Coronary artery (tissue), 2 donors: ENCODE measurements around the gene CACNA1I.

Experiments used
- DNase-seq: peaks from one replicate; pipeline ENCODE4 v3.0.0-alpha.2; 2017; ENCODE audit warnings: low spot score
- H3K27ac ChIP-seq, 2 donors: fragments of 200-600 bp; sonication (generic); one replicate each; pipeline ENCODE4 v1.5.1; 2016 to 2019
- H3K4me3 ChIP-seq: fragments of 200-600 bp; sonication (generic); 2 replicates; pipeline ENCODE4 v1.5.1; 2016; ENCODE audit warnings: mild to moderate bottlenecking, moderate library complexity
- CTCF ChIP-seq: fragments of 200-600 bp; sonication (generic); IDR thresholded peaks from one replicate; pipeline ENCODE4 v1.5.1; 2019; ENCODE audit warnings: antibody characterized with exemption

The CACNA1I gene

GRCh38 chr22:39669432-39669831 lies 98.9 kb downstream of the CACNA1I start:
- Histone ChIP-seq H3K27ac (no peak overlapping the region), H3K4me3 (no peak overlapping the region)
- no peak for TF ChIP-seq CTCF
- DNase-seq: no peak

GRCh38 chr22:39671936-39672335 lies 101.4 kb downstream of the CACNA1I start:
- no peak overlapping the region for H3K27ac ChIP-seq
- H3K4me3 ChIP-seq: no peak overlapping the region
- DNase-seq: no peak
- TF ChIP-seq CTCF: no peak

DNA sequence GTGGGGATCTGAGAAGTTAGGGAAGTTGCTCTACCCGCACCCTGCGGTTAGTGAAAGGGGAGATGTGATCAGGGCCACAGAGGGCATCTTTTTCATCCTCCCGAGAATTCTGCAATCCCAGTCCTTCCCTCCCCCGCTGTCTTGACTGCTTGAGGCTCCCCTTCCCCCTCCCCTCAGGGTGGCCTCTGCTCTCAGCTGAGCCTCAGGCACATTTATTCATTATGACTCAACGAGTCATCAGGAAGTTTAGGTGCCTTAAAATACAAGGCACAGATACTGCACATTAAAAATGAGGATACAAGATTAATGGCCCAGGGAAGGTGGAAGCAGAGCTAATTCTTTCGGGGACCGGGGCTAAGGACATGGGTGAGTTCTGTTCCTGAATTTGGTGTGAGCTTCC lies 104.0 kb downstream of the CACNA1I start:
- no peak overlapping the region for H3K4me3 ChIP-seq
- DNase-seq: no peak
- no peak for TF ChIP-seq CTCF
- no peak overlapping the region for H3K27ac ChIP-seq

DNA sequence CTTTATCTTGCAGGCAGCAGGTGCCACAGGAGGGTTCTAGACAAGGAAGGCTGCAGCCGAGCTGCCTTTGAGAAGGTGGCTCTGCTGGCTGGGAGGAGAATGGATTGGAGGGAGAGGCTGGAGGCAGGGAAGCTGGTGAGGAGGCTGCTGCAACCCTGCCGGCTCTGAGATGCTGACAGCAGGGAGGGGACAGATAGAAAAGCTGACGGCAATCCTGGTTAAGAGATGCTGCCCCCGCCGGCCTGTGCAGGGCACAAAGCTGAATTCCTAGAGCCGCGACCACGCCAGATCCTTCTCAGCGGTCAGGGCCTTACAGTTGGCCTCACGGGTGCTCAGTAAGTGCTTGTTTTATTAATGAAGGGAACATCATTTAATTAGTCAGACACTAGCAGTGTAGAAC lies 105.4 kb downstream of the CACNA1I start:
- Histone ChIP-seq H3K4me3 (no peak overlapping the region), H3K27ac (no peak overlapping the region)
- DNase-seq: no peak
- no peak for TF ChIP-seq CTCF

DNA sequence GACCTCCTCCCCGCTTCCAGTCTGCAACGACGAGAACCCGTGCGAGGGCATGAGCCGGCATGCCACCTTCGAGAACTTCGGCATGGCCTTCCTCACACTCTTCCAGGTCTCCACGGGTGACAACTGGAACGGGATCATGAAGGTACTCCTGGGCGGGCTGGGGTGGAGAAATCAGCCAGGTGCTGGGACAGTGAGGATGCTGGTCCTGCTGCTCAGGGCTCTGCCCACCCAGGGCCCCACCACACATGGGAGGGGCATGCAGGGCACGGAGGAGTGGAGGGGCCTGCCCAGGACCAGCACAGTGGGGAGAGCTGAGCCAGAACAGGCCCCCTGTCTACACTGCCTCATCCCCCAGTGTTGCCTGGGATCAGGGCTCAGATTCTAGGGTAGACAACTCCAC lies 107.4 kb downstream of the CACNA1I start:
- H3K4me3 ChIP-seq: no peak overlapping the region
- no peak for TF ChIP-seq CTCF
- no peak overlapping the region for H3K27ac ChIP-seq
- no peak for DNase-seq

DNA sequence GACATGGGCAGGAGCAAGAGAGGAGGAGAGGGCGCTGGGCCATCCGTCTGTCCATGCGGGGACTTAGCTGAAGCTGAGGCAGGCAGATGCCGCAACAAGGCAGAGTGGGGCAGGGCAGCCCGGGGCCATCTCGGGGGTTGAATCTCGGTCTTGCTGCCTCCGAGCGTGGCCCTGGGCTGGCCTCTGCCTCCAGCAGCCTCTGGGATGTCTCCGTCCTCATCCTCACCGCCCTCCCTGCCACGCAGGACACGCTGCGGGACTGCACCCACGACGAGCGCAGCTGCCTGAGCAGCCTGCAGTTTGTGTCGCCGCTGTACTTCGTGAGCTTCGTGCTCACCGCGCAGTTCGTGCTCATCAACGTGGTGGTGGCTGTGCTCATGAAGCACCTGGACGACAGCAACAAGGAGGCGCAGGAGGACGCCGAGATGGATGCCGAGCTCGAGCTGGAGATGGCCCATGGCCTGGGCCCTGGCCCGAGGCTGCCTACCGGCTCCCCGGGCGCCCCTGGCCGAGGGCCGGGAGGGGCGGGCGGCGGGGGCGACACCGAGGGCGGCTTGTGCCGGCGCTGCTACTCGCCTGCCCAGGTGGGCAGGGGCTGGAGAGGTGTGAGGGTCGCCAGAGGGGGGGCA lies 108.4 kb downstream of the CACNA1I start:
- H3K27ac ChIP-seq: no peak overlapping the region
- DNase-seq: no peak
- H3K4me3 ChIP-seq: no peak overlapping the region
- no peak for TF ChIP-seq CTCF

- H3K4me3 ChIP-seq: no peak overlapping the region
- no peak for DNase-seq
- no peak overlapping the region for H3K27ac ChIP-seq
- TF ChIP-seq CTCF: no peak
These were observed 109.1 kb downstream of the CACNA1I start for GRCh38 chr22:39679652-39680051.
